HG03575 (cell line): ENCODE data around the gene GORAB.

Experiments
- ATAC-seq: cut with Tn5 transposase; IDR thresholded peaks from one replicate; pipeline ENCODE4 v1.9.1; 2021; ENCODE audit not compliant: unreplicated experiment, insufficient number of reproducible peaks, low FRiP score; ENCODE audit errors: extremely low read depth

Gene GORAB

GRCh38 chr1:170536924-170537551, 5.1 kb downstream of the GORAB start:
- ATAC-seq, result no peak

- ATAC-seq, result no peak
Measured at GRCh38 chr1:170537798-170538503, 6.0 kb downstream of the GORAB start.

- ATAC-seq, result no peak
Measured at GRCh38 chr1:170538687-170539086, 6.7 kb downstream of the GORAB start.

- ATAC-seq, result no peak
Measured at GRCh38 chr1:170539154-170539553, 7.2 kb downstream of the GORAB start.

- ATAC-seq, result no peak
Measured at GRCh38 chr1:170544624-170545023, 12.7 kb downstream of the GORAB start.

GRCh38 chr1:170545476-170545875, 13.5 kb downstream of the GORAB start:
- ATAC-seq, result no peak

- ATAC-seq, result no peak
Measured at GRCh38 chr1:170547255-170547654, 15.3 kb downstream of the GORAB start.

- ATAC-seq, result no peak
Measured at GRCh38 chr1:170548497-170548896, 16.5 kb downstream of the GORAB start.

GRCh38 chr1:170555370-170555769, 23.4 kb downstream of the GORAB start:
- ATAC-seq, result no peak

- ATAC-seq, result no peak
Measured at GRCh38 chr1:170556917-170557316, 25.0 kb downstream of the GORAB start.

GRCh38 chr1:170558731-170559130, 26.8 kb downstream of the GORAB start:
- ATAC-seq, result no peak

- ATAC-seq, result no peak
Measured at GRCh38 chr1:170559166-170559565, 27.2 kb downstream of the GORAB start.

- ATAC-seq, result no peak
Measured at GRCh38 chr1:170560681-170561285, 28.8 kb downstream of the GORAB start.

GRCh38 chr1:170562646-170563338, 30.8 kb downstream of the GORAB start:
- ATAC-seq, result no peak

GRCh38 chr1:170567214-170567613, 35.2 kb downstream of the GORAB start:
- ATAC-seq, result no peak

- no peak for ATAC-seq
Measured at GRCh38 chr1:170568197-170568596, 36.2 kb downstream of the GORAB start.

GRCh38 chr1:170576980-170577379, 45.0 kb downstream of the GORAB start:
- no peak for ATAC-seq

- ATAC-seq, result no peak
Measured at GRCh38 chr1:170578359-170578758, 46.4 kb downstream of the GORAB start.

- no peak for ATAC-seq
Measured at GRCh38 chr1:170580636-170581440, 48.9 kb downstream of the GORAB start.
